SK-N-SH (cell line): ENCODE results near the gene CYB561D1. TPM values are rescaled to one million over a fixed set of nuclear protein-coding genes. Genes with fewer than 3 reads are reported as not detected.

Experiments used
- CTCF ChIA-PET: fragments of 300-600, 350-600 bp; formaldehyde crosslinking; extraction: SDS; loops from one replicate; lab custom pipeline; 2021; lab: Yijun Ruan, JAX
- POLR2A ChIA-PET: fragments of 350-600 bp; sonication (Branson Sonifier 250); formaldehyde crosslinking; extraction: SDS; loops from one replicate; lab custom pipeline; 2020; ENCODE audit warnings: antibody characterized with exemption, inconsistent platforms; lab: Yijun Ruan, JAX
- DNase-seq: peaks from one replicate; pipeline ENCODE4 v3.0.0; 2012
- H2AFZ ChIP-seq: fragments of 200-600 bp; sonication (generic); 2 replicates; pipeline ENCODE4 v1.8.1; 2016; ENCODE audit warnings: antibody characterized with exemption, mild to moderate bottlenecking, low read depth
- H3F3A ChIP-seq: fragments of 200-600 bp; sonication (generic); replicated peaks from 2 replicates; pipeline ENCODE3; 2016; ENCODE audit warnings: antibody characterized with exemption, mild to moderate bottlenecking; ENCODE audit not compliant: insufficient read depth
- H3K27ac ChIP-seq, 2 experiments: fragments of 200-500 bp in 1 of 2; fragments of 200-600 bp in 1 of 2; sonication (Bioruptor generic) in 1 of 2; sonication (generic), shearing (Covaris generic) in 1 of 2; 2 replicates each; pipeline versions ENCODE4 v1.5.1 to v1.6.1; 2014 to 2016; ENCODE audit warnings: low read depth in 2 of 2, inconsistent platforms in 1 of 2, low read length in 1 of 2, mild to moderate bottlenecking in 1 of 2, mixed read lengths in 1 of 2
- H3K27me3 ChIP-seq: fragments of 200-600 bp; sonication (generic), shearing (Covaris generic); 2 replicates; pipeline ENCODE4 v1.6.1; 2016; ENCODE audit warnings: mixed run types; ENCODE audit not compliant: insufficient read depth
- H3K36me3 ChIP-seq, 2 experiments: fragments of 200-500 bp in 1 of 2; fragments of 200-600 bp in 1 of 2; sonication (Bioruptor generic) in 1 of 2; sonication (generic) in 1 of 2; replicated peaks in 1 of 2; 2 replicates each; pipeline versions ENCODE3 to v1.5.1; 2014 to 2016; ENCODE audit warnings: low read length in 1 of 2, mild to moderate bottlenecking in 1 of 2; ENCODE audit not compliant: insufficient read depth in 2 of 2, control insufficient read depth in 1 of 2
- H3K4me1 ChIP-seq, 2 experiments: fragments of 200-500 bp in 1 of 2; fragments of 200-600 bp in 1 of 2; sonication (Bioruptor generic) in 1 of 2; sonication (generic), shearing (Covaris generic) in 1 of 2; 2 replicates each; pipeline versions ENCODE4 v1.5.1 to v1.6.1; 2014 to 2016; ENCODE audit warnings: low read depth in 1 of 2, low read length in 1 of 2, mixed run types in 1 of 2; ENCODE audit not compliant: insufficient read depth in 2 of 2, control insufficient read depth in 1 of 2
- H3K4me2 ChIP-seq: fragments of 200-600 bp; sonication (generic), shearing (Covaris generic); 2 replicates; pipeline ENCODE4 v1.6.1; 2017; ENCODE audit warnings: mixed run types
- H3K4me3 ChIP-seq, 2 experiments: fragments of 200-500 bp in 1 of 2; fragments of 200-600 bp in 1 of 2; sonication (Bioruptor generic) in 1 of 2; sonication (generic), shearing (Covaris generic) in 1 of 2; 2 replicates each; pipeline versions ENCODE4 v1.5.1 to v1.8.1; 2014 to 2016; ENCODE audit warnings: low read depth in 2 of 2, inconsistent platforms in 1 of 2, low read length in 1 of 2, mild to moderate bottlenecking in 1 of 2, mixed read lengths in 1 of 2, moderate library complexity in 1 of 2
- H3K79me2 ChIP-seq: fragments of 200-600 bp; sonication (generic); 2 replicates; pipeline ENCODE4 v1.8.1; 2017; ENCODE audit warnings: mild to moderate bottlenecking; ENCODE audit not compliant: insufficient read depth
- H3K9ac ChIP-seq: fragments of 200-600 bp; sonication (generic); 2 replicates; pipeline ENCODE4 v1.6.1; 2017; ENCODE audit warnings: mixed run types
- H3K9me2 ChIP-seq: fragments of 200-600 bp; sonication (generic); 2 replicates; pipeline ENCODE4 v1.6.1; 2017; ENCODE audit warnings: mixed run types
- H3K9me3 ChIP-seq: fragments of 200-600 bp; sonication (generic); 2 replicates; pipeline ENCODE4 v1.6.1; 2017; ENCODE audit warnings: mixed run types, mild to moderate bottlenecking, moderate library complexity
- H4K20me1 ChIP-seq: fragments of 200-600 bp; sonication (generic); 2 replicates; pipeline ENCODE4 v1.6.1; 2017; ENCODE audit warnings: mild to moderate bottlenecking, mixed run types; ENCODE audit not compliant: insufficient read depth
- CTCF ChIP-seq: fragments of 200-600 bp; sonication (generic); IDR thresholded peaks from 2 replicates; pipeline ENCODE4 v1.6.1; 2017; ENCODE audit warnings: antibody characterized with exemption, mild to moderate bottlenecking, moderate library complexity
- FOSL2 ChIP-seq: IDR thresholded peaks from 2 replicates; pipeline ENCODE4 v1.4.0; 2012; ENCODE audit warnings: low read depth, mild to moderate bottlenecking, moderate library complexity, borderline replicate concordance
- GABPA ChIP-seq: IDR thresholded peaks from 2 replicates; pipeline ENCODE4 v1.4.0; 2012; ENCODE audit warnings: low read depth, mild to moderate bottlenecking
- GATA2 ChIP-seq: sonication (generic); formaldehyde crosslinking; IDR thresholded peaks from 2 replicates; pipeline ENCODE4 v1.5.0; 2020; ENCODE audit warnings: mild to moderate bottlenecking, missing genetic modification reagents
- JUND ChIP-seq: IDR thresholded peaks from 2 replicates; pipeline ENCODE4 v1.4.0; 2012
- POLR2AphosphoS5 ChIP-seq: IDR thresholded peaks from 2 replicates; pipeline ENCODE4 v1.6.1; 2012; ENCODE audit warnings: low read depth, low read length
- RCOR1 ChIP-seq: fragments of 150-350 bp; IDR thresholded peaks from 2 replicates; pipeline ENCODE4 v1.6.1; 2017; ENCODE audit warnings: antibody characterized with exemption, low read length
- SMC3 ChIP-seq: IDR thresholded peaks from 2 replicates; pipeline ENCODE4 v1.6.1; 2012; ENCODE audit warnings: low read depth, low read length, improper control_type of control experiment
- TCF12 ChIP-seq: IDR thresholded peaks from 2 replicates; pipeline ENCODE4 v1.4.0; 2012
- USF2 ChIP-seq: fragments of 150-350 bp; IDR thresholded peaks from 2 replicates; pipeline ENCODE4 v1.6.1; 2017; ENCODE audit warnings: antibody characterized with exemption, low read length, low read depth, borderline replicate concordance
- WGBS: methylation state at CpG from one replicate; pipeline ENCODE4 v1.1.6; 2017; ENCODE audit warnings: low lambda C conversion rate; 5-methylcytosine and 5-hydroxymethylcytosine counted together
- polyA plus RNA-seq, 3 experiments: library from polyadenylated mRNA; depleted of rRNA; stranded (reverse); fragments of >200 nt; gene quantifications; 2 replicates each; pipeline ENCODE4 v1.2.3, GENCODE V29; 2012

The CYB561D1 gene
- polyA plus RNA-seq, 1 of the 3 experiments (the other 2 are of a cell fraction), result 5.4 TPM

DNA sequence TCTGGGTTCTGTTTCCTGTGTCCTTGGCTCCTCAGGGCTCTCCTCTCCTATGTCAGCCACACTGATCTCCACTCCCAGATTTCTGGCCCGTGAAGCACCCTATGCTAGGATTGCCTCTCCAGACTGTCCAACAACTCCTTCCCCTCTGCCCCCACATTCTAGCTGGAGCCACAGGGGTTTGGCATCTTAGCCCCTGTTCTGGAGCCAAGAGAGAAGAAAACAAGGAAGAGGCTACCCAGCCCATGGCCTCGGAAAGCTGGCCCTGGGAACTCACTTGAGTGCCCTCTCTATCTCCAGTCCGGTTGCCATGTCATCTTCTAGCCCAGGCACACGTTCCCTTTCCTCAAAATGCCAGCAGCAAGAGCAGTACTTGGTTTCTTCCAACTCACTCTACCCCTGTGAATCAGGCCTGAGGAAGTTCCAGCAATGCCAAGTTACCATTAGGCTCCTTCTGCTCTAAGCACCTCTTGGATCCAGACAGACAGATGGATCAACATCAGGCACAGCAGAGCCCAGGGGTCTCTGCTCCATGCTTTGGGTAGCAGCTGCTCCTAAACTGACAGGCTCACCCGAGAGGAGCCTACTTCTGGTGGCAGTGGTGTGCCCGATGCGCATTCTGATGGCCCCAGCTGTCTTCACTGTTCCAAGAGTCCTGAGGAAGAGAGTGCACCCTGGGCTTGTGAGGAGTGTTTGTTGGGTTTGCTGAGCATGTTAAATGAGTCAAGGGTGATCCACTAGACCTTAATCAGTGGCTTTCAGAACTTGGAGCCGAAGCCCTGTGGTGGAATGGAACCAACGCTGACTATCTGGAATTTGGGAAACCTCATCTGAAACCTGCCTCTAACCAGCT, 34.2 kb downstream of the CYB561D1 start (continued):
- TF ChIP-seq POLR2AphosphoS5, result no peak
- no peak for TF ChIP-seq FOSL2
- no peak for TF ChIP-seq TCF12
- TF ChIP-seq USF2, result no peak
- TF ChIP-seq SMC3, result no peak
- no peak for TF ChIP-seq RCOR1

DNA sequence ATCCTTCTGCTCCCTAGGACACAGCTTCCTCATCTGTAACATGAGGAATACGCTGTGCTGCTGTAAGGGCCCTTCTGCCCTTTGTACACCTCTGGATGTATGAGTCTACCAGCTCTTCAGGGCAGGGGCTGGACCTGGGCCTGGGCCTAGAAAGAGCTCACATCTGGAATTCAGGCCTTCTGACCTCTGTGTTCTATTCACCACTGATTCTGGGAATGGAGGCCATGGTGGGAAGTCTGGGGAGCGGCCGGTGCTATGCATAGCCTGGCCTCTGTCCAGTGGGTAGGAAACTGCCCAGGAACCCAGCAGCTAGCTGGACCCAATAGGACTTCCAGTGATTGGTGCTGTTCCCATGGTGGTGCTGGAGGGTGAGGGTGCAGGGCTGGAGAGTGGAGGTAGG, 34.8 kb downstream of the CYB561D1 start:
- Histone ChIP-seq H3K9me3 (no peaks in the 10 kb centered on the region), H3K27me3 (no peaks in the 10 kb centered on the region; the same call in 1 of the 2 replicates), H3F3A (no peaks in the 10 kb centered on the region), H3K4me3 (no peak overlapping the region), H3K9me2 (no peaks in the 10 kb centered on the region), H3K4me2 (no peak overlapping the region), H3K36me3 (no peaks in the 10 kb centered on the region), H2AFZ (no peak overlapping the region), H4K20me1 (no peaks in the 10 kb centered on the region), H3K79me2 (no peaks in the 10 kb centered on the region), H3K9ac (no peak overlapping the region), H3K4me1 (peaks cover 0 to 29% of the 10 kb centered on the region in 2 experiments; a peak in 1 of 4 replicates), H3K27ac (no peak overlapping the region)
- 96% methylated on average over 3 of the region's 3 CpGs for WGBS
- POLR2A ChIA-PET, result no interaction called here
- TF ChIP-seq GATA2 (no peak), FOSL2 (no peak), JUND (no peak), CTCF (no peak), GABPA (no peak), USF2 (no peak)
- CTCF ChIA-PET, result interaction anchor here (0.8 to 26.3 kb wide), 7 partner anchors 13 to 252 kb away, joined by 4 to 1710 read pairs (median 7); partner anchors contain the start of genes AMIGO1, ATXN7L2 and CYB561D1
- no peak for DNase-seq
